ENCODE data around the gene CNTNAP5.

Gene CNTNAP5

DNA sequence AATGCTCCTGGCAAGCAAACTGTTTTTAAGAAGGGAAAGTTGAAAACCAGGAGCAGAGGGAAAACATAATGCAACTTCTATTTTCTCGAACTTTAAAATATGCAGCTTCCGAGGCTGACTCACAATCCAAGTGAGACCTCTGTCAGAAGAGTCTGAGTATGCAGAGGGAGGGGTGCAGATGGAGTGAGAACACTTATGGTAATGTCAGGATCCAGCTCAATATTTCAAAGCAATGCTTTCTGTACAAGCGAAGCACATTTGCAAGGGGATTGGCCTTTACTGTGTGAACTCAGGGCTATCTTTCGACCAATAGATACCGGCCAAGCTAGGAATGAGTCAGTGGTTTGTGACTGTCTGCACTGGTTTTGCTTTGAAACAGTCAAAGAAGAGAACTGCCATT lies 242.7 kb downstream of the CNTNAP5 start:
- DNase-seq (ENCODE audit: low spot score) = no peak

DNA sequence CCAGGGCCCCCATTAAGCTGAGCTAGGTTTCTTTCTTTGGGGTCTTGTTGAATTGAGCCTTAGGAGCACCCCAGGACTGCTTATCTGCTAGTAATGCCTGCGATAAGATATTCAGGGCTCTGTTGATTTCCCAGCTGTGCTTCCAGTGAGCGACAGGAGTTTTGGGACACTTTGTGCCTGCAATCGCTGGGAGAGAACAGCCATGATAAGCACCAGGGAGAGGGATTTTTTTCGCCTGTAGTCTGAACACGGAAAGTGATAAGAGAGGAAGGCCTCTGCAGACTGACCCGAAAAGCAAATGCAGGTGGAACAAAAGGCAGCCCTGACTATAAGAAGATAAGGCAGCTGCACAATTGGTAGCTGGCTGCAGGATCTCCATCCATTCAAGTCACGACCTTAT lies 244.3 kb downstream of the CNTNAP5 start:
- DNase-seq (ENCODE audit: low spot score) = no peak

DNA sequence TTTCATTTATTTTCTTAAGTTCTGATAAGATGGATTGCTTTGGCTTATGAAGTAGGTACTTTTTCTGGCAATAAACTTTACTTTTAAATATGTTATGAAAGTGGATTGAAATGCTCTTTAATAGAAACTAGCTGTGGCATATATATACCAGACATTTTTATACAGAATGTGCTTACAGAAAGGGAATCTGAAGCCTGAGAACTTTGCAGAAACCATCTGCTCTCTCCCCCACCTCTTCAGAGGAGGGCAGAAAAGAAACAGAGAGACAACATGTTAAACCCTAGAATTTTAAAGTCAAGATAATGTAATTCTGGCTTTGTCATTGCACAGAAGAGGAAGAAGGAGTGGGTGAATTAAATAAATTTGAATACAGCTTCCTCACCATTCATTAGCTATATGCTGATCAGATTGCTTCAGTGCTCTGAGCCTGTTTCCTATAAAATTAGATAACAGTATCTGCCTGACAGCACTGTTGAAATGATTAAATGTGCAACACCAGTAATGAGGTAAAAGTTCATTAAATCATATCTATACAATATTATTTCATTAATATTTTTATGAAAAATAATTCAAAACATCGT lies 247.3 kb downstream of the CNTNAP5 start:
- no peak for DNase-seq (ENCODE audit: low spot score)

DNA sequence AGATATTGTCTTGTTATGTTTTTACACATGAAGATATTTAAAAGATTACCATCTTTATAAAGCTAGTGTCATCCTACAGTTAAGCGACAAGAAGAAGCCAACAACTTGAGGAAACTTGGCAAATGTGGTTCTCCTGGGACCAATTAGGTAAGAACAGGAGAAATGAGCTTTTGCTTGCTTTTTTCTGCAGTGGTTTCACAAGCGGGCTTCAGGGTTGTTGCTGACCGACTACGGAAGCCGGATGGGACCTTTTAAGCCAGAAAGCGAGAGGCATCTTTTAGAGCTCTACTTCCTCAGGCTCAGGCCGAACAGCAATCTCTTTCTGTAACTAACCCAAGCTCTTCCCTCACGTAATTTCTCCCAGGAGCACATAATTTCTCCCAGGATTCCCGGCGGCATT lies 256.5 kb downstream of the CNTNAP5 start:
- no peak for DNase-seq (ENCODE audit: low spot score)

DNA sequence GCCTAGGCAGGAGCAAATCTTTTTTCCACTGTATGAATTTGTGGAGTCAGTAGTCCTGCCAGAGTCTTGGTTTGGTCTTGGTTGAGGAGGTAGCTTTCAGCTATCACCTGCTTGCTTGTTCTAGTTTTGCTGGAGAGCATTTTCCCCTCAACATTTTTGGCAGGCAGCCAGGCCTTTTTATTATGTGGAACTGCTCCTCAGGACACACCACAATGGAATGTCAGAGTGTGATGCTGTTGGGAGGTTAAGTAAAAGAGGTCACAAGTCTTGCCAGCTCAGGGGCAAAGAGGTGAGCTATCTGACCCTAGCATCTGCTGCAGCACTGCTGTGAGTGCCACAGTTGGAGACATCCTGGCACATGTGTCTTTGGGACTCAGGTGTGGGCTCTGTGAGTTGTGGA lies 258.0 kb downstream of the CNTNAP5 start:
- DNase-seq (ENCODE audit: low spot score) = no peak

DNA sequence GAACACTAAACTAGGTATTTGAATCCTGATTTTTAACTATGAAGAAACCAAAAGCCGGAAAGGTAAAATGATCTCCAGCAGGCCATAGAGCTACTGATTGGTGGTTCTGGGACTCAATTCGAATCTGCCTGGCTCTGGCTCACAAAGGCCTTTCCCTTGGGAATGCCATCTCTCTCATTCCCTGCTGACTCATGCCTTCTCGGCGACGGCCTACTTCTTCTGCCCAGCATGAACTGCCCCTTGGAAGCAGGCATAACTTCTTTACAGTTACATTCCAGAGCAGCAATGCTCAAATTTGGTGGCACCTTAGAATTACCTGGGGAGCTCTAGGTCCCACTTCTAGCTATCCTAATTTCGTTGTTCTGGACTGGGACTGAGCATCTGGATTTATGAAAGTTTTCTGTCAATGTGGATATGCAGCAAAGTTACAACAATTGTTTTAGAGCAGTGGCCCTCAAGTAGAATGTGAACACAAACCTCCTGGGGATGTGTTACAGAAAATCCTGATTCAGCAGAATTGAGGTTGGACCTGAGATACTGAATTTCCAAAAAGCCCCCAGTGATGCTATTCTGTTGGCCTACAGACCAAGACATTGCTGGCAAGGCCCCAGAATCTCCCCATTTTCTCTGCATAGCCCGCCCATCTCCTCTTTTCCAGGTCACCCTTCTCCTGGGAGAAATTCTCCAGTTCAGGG lies 261.1 kb downstream of the CNTNAP5 start:
- DNase-seq (ENCODE audit: low spot score) = no peak

DNA sequence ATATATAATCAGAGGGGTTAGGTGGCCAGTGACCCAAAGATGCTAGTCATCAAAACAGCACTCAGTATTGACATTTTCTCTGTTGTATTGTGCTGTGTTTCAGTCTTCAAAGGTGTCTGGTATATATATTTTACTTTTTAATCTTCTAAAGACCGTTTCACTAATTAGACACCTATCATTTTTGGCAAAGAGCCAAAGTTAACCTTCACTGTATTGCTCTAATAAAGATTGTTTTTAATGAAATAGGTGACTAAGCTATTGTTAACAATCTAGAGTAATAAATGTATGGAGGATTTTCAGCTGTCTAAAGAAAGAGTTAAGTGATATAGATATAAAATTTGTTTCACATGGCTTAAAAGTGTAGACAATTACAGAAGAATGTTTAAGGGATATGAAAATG lies 264.0 kb downstream of the CNTNAP5 start:
- no peak for DNase-seq (ENCODE audit: low spot score)

DNA sequence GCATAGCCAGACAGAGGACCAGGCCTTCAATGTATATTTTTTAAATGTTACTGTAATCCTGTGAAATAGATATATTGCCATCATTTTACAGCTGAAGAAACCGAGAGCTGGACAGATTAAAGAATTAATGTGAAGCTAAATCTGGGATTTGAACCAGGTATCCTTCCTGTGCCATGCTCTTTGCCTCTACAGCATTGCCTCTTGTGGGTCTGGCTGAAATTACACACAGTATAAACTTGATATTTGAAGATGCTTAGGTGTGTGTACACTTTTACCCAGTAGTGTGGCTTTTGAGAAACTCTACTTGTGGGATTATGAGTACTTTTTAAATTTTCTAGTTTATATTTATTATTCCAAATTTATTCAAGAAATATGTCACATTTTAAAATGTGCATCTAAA lies 264.5 kb downstream of the CNTNAP5 start:
- no peak for DNase-seq (ENCODE audit: low spot score)

DNA sequence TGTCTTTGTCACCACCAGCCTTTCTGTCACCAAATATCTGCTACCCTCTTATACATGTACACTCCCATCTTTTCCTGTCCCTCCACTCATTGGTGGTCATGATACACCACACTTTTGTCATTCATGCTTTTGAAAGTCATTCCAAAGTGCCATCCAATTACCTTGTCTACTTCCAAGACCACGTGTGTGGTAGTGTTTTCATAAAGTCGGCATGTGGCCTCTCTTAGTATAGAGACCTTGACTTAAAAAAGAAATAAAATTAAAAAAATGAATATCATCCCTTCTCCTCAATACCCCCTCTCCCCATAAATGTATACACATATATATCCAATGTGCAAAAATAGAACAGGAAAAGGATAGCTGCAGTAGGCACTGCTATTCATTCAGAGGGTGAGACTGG lies 271.4 kb downstream of the CNTNAP5 start:
- DNase-seq (ENCODE audit: low spot score) = no peak

DNA sequence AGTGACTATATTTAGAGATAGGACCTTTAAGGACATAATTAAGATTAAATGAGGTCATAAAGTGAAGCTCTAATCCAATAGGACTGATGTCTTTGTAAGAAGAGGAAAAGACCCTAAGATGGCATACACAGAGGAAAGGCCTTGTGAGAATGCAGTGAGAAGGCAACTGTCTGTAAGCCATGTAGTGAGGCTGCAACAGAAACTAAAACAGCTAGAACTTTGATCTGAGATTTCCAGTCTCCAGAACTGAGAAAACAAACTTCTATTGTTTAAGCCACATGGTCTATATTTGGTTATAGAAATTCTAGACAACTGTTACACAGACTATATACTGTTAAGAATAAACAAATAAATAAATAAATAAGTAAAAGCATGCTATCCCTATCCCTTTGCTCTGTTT lies 276.8 kb downstream of the CNTNAP5 start:
- DNase-seq (ENCODE audit: low spot score) = no peak

DNA sequence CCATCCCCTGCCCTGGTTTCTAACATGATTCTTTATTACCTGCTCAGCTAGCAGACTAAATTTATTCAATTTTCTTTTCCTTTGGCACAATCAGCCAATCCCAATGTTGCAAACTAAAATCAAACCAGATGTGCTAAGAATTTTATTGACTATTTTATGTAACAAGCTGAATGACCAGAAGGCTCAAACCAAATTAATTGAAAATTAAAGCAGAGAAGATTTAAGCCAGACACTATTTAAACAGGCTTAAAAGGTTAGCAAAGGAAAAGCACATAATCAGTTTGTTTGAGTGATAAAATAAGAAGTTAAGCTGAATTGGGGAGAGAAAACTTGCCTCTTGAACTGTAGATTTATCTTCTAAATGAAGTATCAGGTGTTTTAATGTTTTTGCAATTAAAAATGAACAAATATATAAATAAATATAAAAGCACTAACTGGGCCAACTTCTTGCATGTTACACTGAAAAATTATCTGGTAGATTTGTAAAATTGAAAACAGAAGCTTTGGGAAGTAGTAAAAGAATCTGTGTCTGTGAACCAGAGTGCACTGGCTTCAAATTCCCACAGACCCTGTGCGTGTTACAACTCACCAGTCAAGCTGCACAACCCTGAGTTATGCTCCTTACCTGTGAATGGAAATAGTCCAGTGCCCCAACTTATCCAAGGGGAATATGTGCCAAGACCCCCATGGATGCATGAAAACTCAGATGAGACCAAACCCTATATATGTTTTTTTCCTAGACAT lies 283.4 kb downstream of the CNTNAP5 start:
- DNase-seq (ENCODE audit: low spot score) = no peak

DNA sequence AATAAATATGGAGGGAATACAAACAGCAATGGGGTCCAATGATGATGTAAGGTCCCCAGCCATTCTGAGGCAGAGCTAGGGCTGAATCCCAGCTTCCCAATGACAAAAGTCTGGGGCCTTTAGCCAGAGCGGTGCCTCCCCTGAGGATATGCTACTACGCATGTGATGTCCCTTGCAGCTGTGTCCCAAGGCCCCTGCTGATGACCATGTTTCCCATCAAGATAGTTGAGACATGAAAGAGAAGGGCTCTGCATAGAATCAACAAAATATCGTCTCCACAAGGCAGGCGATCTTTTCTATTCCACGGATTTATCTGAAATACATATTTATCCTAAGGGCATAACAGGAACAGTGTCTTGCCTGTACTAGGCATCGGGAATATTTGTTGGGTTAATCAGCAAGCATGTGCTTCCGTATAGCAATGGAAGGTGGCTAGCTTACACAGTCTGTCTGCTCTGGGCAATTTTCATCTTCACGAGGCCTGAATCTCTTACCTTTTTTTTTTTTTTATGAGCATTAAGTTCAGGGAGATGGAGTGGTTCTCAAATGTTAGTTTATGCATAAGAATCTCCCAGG lies 284.6 kb downstream of the CNTNAP5 start:
- DNase-seq (ENCODE audit: low spot score) = no peak

DNA sequence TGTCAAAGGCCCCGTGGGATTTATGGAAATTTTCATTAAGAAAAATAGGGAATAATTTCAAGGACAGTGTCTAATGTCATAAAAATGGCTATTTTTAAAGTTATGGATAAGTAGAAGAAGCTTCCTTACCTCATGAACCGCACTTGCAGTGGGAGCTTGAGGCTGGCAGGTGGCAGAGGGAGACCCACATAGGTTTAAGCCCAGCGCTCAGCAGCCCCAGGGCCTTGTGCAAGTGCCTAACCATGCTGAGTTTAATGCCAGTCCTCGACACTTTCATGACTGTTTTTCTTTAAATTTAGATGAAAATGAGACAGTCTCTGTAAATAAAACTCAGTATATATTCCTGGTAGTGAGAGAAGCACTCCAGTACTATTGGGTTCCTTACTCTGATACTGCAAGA lies 285.6 kb downstream of the CNTNAP5 start:
- DNase-seq (ENCODE audit: low spot score) = no peak

DNA sequence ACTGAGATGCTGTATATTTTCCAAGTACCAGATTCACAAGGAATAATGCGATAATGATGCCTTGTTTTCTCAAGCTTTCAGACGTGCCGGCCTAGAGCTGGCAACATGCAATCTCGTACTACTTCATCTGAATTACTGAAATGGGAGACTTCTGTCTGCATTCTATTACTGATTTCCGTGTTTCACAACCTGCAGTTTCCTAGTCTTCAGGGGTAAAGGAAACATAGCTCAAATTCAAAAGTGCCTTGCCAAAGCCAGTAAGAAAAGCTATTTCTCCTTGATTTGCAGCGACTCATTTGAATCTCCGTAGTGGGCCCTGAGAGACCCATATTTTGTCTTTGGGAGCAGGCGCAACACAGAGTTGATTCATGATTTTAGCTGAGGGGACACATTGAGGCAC lies 289.0 kb downstream of the CNTNAP5 start:
- no peak for DNase-seq (ENCODE audit: low spot score)

DNA sequence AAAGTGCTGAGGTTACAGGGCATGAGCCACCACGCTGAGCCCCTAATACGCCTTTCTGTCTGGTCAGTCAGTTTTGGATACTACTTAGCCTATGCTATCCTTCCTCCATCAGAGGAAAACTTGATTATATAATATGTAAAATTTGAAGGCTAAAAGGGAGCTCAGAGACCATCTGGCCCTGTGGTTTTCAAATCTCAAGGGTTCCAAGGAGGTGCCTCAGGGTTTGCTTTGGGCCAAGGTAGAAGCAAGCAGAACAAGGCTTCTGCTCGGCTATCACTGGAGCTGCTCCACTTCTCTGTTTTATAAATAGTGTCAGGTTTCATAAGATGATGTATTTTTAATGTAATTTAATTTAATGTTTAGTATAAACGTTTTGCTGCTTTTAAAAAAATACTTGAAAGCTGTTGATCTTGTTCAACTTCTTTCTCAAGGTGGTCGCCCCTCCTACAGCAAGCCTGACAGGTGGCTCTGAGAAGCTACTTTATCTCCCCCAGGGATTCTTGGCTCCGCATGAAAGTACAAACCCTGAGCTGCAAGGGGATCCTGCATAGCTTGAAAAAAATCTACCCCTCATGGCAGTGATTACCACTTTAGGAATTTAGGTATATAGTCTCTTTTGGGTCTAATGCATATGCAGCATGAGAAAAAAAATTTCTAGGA lies 290.3 kb downstream of the CNTNAP5 start:
- no peak for DNase-seq (ENCODE audit: low spot score)

DNA sequence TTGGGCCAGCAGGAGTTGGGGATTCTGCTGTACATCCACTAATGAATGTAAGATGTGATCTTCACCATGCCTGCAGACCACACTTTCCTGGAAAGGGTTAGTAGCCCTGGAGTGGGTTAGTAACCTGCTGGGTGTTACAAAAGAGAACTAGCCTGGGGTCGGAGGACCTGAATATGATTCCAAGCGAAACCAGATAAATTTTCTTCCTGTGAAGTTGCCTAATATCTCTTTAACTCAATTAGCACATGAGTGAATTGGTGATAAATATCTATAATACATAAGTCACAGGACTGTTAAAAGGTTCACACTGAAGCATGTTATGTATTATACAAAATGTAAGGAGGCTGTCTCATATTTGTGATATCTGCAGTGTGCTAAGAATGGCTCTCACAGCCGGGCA lies 291.0 kb downstream of the CNTNAP5 start:
- no peak for DNase-seq (ENCODE audit: low spot score)

DNA sequence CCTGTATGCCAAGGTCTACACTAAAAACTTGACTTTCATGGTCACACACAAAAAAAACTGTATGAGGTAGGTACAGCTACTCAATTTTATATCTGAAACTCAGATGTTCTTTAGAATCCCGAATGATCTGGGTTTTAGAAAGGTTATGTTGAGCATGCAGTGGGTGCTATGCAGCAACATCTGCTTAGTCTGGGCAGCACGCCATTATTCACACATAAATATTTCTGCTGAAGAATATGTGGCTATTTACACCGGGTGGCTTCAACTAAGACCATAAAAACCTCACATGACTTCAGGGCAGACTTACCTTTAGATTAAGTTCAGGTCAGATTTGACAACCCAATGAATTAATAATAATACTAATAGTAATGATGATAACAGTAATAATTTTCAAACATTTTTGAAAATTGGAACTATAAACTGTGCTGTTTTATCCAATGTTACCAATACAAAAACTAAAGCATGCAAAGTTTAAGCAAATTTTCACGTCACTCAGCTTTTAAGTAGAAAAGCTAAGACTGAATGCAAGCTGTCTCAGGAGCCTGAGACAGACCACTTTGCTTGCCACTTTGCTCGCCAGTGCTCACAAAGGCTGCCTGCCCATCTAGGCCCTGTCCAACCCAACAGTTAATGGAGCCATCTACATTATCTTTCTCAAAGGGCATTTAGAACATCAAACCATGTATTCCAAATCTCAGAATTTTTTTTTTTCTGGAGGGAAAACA lies 292.0 kb downstream of the CNTNAP5 start:
- no peak for DNase-seq (ENCODE audit: low spot score)

DNA sequence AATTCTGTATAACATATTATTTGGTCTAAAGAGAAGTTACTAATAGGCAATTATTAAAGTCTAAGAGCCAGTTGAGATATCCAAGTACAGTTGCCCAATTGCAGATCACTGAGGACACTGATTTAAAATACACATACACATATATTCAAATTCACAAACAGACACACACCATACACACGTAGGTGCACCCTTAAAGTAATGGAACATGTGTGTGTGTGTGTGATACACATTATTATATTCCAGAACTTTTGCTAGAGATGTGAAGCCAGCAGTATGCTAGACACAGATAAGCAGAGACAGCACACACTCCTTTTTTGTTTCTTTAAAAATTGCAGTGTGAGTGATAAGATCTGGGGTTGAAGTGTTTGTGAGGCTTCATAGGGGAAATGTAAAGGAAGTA lies 292.5 kb downstream of the CNTNAP5 start:
- no peak for DNase-seq (ENCODE audit: low spot score)

DNA sequence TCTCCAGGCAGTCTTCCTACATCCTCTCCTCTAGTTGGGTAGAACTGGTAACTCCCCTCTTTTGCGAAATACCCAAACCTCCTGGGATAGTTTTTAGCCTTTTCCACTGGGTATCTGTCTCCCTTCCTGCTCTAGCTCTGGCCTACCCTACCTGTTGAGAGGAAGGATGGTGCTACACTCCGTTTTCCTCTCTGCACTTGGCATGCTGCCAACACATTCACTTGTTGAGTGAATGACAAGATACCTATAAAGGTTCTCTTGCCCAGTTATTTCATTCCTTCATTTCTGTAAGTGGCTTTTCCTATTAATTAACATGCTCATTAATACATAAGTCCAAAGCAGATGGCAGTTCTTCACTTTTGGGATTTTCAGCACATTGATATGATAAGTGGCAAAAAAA lies 293.8 kb downstream of the CNTNAP5 start:
- no peak for DNase-seq (ENCODE audit: low spot score)

DNA sequence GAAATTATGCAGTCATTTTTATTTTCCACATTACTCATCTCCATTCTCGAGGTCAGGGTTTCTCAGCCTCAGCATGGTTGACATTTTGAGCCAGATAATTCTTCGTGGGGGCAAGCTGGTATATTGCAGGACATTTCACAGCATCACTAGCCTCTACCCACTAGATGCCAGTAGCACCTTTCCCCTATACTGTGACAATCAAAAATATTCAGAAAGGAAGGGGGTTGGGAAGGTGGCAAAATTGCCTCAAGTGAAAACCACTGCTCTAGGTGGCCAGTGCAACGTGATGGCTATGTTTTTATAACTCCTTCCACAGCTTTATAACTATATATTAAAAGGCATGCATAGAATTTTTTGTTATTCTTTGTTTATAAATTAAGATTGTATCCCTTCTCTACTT lies 294.5 kb downstream of the CNTNAP5 start:
- no peak for DNase-seq (ENCODE audit: low spot score)

DNA sequence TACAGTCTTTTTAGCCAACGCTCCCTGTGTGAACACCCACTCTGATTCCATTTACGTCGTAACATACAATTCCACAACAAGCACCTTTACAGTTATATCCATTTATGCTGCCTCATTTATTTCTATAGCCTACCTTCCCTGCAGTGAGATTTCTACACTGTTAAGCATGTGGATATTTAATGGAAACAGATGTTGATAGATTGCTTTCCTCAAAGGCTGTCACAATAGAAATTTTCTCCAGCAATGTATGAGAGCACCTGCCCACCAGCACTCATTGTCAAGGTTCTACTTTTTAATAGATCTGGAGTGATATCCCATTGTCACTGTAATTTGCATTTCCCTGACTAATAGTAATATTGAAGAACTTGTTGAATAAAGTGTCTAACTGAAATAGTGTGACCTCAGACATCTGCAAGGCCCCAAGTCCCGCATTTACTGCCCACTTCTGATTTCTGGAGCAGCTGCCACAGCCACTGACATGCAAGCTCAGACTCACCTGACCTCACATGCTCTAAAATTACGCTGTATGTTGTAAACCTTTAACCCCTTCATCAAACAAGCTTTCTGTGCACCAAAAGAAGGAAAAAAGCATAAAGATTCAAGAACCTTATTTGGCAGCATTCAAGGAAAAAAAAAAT lies 295.1 kb downstream of the CNTNAP5 start:
- no peak for DNase-seq (ENCODE audit: low spot score)

DNA sequence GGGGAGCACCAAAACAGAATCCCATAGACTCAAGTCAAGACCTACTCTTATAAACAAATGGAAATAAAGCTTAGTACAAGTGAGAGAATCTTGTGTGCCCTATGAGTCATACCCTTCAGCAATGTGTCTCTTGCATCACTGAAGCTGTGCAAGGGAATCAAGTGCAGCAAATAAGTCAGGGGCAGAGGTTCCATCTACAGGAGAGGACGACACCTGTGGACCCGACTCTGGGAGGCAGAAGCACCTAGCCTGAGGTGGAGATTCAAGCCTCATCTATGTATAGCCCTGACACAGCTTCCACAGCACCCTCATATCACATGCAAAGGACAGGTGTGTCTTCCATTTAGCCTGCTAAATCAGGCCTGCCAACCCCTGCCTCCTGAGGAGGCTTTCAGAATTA lies 298.2 kb downstream of the CNTNAP5 start:
- no peak for DNase-seq (ENCODE audit: low spot score)

Measured in activated CD4-positive, alpha-beta T cell treated with anti-CD3 and anti-CD28 coated beads, Interleukin-2, Interleukin-4, amounts not matched to agents 100 ng/mL and 50 ng/mL, durations not matched to agents 16 hours and 8 hours (primary cell).